NCI-H2081 (cell line): Measurements from ENCODE around the gene CALR3.
A peak's percentile ranks its signal among the peaks of the same experiment; 100 is the strongest.
"Not testable (repeated sequence)": the region's sequence is repeated elsewhere in the genome, so short reads cannot be mapped to it uniquely, and the experiment has no call there.

Source experiments
- DNase-seq, 2 experiments: peaks; one replicate each; lab custom pipeline; 2025; lab: John Stamatoyannopoulos, UW

CALR3 gene

DNA sequence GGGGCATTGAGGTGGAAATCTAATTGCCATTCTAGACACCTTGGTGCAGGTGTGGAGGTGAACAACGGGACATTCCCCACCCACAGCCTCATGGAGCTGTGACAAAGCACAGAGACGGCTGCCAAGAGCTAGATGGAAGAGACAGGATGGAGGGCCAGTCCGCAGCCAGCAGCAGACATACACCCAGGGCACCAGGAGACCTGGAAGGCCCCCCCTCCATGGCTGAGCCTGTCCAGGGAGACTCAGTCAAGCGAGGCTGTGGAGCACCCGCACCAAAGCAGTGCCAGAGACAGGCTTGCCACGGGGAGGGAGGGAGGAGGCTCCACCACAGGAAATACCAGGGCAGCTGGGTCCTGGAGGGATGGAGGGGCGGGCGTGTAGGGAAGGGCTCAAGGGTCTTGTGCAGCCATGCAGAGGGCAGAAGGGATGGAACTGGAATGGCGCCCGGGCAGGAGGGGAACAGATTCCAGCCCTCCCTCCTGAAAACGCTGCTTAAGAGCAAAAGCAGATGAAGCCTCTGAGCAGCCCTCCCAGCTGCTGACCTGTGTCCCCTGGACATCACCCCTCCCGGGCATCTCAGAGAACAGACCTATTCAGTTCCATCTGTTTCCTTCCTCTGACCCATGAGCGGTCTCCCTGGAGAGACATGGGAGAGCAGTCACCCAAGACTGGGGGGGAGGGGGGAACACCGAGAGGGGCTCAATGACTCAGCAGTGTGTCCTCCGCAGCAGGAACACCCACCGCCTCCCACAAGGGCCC, 38.6 kb downstream of the CALR3 start:
- peak in 1 of 2 experiments; percentile 20 for DNase-seq

DNA sequence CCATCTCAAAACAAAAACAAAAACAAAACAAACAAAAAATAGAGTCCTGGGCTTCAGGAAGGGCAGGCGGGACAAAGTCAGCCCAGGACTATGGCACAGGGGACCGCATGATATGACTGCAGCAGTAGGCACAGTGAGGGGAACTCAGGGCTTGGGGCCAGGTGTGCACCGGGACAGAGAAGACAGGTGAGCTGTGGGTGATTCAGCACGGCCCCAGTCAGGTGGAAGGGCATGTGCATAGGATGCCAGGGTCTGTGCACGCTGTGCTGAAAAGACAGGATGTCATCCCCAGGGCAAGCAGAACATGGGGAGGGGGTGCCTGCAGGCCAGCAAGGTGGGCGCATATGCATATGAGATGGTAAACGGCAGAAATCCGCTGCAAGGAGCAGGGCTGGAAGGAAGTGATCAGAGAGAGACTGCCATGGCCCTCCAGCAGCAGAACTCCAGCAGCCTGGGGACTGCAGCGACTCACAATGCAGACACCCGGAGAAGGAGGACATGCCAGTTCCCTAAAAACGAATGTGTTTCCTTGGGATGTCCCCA, 39.2 kb downstream of the CALR3 start:
- DNase-seq = peak in 1 of 2 experiments; percentile 1

DNA sequence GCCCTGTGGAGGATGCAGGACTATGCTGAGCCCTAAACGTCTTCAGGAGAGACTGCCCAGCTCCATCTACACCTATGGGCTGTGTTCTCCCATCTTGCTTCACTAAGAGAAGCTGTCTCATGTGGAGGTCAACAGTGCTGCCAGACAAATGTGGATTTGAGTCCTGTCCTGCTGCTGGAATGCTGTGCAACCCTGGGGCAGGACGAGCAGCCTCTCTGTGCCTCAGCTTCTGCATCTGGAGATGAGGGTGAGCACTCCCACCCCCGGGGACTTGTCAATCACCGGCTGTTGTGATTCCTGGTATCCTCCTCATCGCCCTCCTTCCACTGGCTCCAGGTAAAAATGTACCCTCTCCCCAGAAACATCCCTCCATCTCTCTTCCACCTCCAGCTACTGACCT, 40.5 kb downstream of the CALR3 start:
- DNase-seq = no peak

DNA sequence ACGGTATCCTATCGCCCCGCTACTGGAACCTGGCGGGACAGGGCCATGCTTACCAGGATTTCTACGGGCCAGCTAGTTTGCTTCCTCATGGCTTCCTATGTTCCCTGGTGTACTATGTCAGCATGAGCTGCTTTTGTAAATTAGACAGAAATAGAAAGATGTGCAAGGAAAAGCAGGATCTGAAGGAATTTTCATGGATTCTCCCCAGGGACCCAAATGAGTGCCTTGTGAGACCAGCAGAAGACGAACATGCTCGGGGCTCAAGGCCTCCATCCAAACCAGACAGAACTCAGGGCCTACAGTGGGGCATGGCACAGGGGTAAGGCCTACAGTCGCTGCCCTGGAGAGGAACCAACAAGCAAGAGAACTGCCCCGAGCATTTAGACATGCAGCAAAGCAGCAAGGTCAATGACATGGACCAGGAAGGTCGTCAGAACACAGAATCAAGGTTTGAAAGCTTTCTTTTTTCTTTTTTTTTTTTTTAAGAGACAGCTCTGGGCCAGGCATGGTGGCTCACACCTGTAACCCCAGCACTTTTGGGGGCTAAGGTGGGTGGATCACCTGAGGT, 41.5 kb downstream of the CALR3 start:
- DNase-seq = no peak

DNA sequence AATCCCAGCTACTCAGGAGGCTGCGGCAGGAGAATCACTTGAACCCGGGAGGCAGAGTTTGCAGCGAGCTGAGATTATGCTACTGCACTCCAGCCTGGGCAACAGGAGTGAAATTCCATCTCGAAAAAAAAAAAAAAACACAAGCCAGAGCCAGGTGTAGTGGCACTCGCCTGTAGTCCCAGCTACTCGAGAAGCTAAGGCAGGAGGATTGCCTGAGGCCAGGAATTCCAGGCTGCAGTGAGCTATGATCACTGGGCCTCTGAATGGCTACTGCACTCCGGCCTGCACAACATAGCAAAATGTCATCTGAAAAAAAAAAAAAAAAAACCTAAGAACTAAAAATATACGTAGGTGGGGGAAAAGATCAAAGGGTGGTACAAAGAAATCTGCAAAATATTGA, 43.6 kb downstream of the CALR3 start:
- no peak for DNase-seq

DNA sequence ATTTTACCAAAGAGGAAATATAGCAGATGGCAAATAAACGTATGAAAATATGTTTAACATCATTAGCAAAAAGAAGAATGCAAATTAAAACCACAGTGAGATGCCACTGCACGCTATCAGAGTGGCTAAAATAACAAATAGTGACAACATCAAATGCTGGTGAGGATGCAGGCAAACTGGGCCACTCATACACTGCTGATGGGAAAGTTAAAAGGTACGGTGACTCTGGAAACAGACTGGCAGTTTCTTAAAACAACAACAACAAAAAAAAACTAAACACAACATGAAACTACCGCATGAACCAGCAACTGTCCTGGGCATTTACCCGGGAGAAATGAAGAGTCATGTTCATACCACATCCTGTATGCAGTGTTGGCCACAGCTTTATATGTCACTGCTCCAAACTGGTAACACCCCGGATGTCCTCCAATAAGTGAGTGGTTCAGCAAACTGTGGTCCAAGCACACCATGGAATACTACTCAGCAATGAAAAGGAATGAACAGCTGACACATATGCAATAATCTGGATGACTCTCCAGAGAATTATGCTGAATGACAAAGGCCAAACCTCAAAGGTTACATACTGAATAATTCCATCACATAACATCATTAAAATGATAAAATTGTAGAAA, 46.5 kb downstream of the CALR3 start:
- no peak for DNase-seq

DNA sequence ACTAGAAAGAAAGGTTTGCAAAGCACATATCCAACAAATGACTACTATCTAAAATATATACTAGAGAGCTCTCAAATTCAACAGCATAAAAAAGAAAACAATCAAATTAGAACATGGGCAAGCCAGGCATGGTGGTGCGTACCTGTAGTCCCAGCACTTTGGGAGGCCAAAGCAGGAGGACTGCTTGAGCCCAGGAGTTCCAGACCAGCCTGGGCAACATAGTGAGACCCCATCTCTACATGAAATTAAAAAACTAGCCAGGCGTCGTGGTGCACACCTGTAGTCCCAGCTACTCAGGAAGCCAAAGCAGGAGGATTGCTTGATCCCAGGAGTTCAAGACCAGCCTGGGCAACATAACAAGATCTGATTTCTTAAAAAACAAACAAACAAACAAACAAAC, 47.1 kb downstream of the CALR3 start:
- DNase-seq = not testable (repeated sequence)

DNA sequence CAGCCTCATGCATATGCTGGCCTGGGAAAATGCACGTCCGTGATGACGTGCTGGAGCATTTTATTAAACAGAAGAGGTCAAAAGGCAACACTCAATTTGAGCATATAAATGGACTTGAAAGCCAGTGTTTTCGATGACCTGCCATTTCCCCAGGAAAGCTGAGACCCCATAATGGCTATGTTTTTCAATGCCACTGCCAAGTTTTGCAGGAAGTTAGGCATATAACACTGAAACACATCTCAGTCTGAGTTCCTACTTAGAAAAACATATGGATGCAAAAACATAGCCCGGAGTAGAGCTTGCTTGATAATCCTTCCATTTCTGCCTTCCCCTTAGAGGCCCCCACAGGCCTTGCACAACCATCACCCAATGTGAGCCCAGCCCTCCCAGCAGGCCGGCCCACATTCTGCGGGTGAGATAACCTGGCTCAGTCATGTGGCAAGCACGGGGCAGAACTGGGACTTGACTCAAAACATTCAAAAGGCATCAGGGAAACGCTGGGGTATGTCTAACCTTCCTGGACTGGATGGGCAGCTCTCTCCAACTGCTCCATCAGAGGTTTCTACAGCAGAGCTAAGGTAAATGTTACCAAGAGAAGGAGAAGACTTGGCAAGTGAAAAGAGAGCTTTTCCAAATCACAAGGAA, 49.1 kb downstream of the CALR3 start:
- DNase-seq = no peak

DNA sequence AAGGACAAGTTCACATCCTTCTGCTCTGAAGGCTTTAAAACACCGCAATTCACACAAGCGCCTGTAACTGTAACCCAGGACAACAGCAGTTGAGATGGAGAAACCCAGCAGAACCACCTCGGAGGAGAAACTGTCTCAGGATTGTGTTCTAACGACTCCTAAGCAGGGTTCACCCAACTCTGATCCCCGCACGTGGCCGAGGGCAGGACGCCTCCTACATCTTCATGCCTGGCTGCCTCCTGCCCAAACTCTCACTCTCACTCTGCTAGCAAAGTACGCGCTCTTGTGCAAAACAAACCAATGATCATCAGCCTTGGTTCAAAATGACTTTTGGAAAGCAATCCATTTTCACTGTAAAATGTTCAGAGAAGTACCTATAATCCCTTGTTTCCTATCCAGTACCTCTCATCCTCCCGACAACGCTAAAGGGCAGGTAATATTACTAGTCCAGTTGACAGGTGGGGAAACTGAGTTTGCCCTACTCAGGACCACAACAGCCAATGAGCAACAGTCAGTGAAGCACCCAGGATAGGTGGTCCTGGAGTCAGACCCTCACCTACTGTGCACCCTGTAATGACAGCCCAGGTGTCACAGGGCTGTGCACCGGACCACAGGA, 49.8 kb downstream of the CALR3 start:
- no peak for DNase-seq

DNA sequence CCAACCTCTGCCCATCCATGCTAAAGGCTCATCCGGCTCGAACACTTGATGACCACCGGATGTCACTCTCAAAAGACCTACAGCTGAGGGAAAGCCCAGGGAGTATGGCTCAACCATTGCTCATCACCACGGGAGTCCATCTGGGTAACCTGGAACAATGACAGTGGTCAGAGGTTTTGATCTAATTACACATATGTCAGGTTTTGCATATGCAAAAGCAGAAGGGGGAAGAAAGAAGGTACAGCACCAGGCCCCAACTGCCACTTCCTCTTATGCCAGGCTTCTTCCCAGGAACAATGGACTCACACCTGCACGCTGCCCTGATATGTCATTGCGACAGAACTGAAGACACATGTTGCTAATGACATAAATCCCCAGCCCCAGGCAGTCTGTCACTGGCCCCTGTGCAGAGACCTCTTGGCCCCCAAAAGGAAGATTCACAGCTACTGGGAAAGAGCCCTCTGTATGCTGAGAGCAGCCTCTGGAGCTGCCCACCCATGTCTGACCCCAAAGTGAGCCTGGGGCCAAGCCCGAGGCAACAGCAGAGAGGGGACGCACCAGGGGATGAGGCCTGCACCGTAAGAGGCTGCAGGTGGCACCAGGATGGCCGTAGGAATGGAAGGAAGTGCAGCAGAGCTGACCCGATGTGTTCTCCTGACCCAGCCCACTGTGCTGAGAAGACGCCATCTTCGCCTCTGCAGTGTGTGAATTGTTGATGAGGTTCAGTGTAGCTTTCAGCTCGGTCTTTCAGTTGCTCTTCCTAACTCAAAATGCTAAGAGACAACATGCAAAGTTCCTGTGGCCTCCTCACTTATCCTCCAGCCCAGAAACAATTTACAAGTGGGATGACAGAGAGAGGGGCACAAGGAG, 50.5 kb downstream of the CALR3 start:
- DNase-seq = peak; percentile 7 to 17

DNA sequence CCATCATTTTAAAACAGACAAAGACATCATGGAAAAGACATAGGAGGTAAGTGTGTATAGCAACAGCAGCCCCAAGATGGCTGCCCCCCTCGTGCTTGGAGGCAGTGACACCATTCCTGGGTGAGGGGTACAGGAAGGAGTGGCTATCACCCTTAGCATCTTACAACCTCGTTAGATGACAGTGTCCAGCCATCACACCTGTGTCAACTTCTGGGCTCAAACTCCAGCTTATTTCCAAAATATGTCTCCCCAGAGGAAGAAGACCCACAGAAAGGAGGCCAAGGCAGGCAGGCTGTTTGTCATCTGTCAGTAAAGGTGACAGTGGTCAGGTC, 51.7 kb downstream of the CALR3 start:
- no peak for DNase-seq

DNA sequence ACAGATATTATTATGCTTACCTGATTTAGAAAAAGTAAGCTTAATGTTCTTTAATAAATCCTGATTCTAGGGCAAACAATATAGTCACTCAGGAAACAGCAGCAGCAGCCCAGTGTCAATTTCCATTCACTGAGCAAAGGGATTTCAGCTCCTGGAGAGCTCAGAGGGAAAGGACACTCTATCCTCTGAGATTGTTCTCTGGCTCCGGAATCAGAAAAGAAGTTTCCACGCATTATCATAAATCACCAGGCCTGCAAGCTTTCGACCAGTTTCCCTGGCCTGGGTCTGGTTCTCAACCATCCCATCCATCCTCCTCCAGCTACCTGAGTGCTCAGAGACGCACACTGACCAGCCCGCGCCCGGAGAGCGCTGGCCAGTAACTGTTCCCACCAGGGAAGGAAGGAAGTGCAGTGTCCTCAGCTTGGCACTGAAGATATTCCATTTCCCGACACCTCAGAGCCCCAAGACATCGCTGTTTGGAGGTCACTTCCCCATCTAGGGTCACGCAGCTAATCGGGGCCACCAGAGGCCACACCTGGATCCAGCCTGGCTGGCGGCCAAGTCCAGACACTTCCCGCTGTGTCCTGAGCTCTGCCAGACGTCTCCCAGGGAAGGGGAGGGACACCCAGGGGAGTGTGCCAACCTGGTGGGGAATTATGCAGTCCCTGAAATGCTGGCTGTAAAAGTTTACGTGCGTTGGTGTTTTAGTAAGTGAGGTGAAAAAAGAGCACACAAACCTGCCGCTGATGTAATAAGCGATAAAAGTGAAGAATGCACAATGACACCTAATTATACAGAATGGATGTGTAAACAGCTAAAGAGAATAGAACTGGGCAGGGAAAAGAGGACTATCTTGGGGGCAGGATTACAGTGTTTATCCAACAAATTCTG, 53.3 kb downstream of the CALR3 start:
- DNase-seq = peak; percentile 86 to 95

DNA sequence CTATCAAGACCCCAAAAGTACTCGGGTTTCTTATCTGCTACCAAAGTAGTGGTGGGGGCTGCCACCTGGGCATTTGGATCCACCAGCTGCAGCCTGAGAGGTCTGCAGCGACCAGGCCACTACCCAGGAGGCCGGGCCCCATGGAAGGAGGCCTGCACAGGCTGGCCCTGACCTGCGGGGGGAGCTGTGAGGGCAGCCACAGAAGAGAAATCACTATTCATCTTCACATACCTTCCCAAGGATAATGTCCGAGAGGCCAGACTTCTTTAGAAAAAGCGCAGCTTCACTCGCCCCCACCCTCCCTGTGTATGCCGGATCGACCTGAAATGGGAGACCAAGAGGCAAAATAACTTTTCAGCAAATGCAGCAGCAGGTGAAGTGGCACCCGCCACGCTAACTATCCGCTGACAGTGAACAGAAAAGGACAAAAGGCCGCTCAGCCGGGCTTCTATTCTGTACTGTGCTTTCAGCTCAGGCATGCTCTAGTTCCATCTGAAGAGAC, 54.3 kb downstream of the CALR3 start:
- DNase-seq = peak; percentile 8 to 38

DNA sequence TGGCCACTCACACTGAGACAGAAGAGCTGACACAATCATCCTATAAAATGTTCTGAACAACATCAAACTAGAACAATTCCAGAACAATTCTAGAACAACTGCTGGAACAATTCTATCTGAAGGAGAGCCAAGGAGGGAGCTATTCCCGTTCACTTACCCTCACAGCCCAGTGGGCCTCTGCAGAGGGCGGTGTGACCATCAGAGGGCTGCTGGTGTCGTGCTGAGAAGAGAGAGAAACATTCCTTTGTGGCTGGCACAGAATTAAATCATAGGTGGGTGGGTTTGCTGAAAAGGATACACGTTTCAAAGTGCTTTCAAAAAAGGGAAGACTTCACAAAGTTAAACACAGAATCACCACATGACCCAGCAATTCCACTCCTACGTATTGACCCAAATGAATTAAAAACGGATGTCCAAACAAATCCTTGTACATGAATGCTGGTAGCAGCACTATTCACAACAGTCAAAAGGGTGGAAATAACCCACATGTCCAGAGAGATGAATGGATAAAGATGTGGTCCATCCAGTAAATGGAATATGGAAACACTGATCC, 59.1 kb downstream of the CALR3 start:
- no peak for DNase-seq

DNA sequence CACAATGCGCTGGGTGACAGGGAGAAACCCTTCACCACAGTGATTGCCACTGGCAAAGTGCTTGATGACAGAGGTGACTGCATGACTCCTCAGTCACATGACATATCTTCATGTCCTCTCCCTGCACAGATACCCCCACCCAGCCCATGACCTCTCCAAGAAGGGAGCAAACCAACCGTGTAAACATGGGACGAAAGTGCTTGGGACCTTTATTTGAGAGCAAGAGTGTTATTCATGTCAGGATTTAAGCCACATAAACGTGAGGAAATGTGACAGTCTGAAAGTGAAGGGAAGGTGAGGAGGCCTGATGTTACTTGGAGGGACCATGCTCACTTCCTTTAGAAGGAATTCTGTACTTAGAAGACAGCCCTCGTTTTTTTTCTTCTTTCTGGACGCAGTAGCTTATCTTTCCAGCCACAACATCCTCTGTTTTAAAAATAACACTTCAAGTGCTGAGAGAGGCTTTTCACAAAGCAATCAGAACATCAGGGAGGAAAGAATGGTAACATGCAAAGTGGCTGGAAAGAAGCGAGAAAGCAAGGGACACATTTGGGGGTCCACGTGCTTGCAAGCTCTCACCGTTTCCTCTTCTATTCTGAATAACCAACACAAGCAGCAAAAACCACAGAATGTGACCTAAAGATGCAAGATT, 59.8 kb downstream of the CALR3 start:
- no peak for DNase-seq

DNA sequence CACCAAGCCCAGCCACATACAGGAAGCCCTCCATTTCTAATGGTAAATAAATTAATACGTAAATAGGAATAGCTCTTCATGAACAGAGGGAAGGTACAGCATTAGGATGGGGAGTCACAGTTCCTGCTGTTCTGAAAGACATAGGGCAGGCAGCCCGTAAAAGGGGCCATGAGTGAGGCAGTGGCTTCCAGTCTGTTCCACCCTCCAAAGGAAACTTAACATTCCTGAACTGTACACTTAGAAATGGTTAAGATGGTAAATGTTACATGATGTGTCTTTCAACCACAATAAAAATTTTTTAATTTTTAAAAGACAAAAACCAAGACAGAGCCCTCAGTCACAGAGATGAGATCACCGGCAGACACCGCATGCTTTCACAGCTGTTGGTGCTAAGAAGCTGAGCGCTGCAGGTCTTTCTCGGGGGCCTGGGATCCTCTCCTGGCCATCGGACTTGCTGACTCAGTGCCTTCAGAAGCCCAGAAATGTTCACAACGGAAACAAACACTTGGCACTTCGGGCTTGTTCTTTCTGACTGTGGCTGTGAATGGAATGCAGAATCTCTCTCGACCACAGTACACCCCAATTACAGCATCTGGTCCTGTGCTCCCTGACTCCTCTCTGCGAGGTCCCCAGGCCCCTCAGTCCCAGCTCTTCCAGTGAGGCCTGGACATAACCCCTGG, 60.6 kb downstream of the CALR3 start:
- no peak for DNase-seq

DNA sequence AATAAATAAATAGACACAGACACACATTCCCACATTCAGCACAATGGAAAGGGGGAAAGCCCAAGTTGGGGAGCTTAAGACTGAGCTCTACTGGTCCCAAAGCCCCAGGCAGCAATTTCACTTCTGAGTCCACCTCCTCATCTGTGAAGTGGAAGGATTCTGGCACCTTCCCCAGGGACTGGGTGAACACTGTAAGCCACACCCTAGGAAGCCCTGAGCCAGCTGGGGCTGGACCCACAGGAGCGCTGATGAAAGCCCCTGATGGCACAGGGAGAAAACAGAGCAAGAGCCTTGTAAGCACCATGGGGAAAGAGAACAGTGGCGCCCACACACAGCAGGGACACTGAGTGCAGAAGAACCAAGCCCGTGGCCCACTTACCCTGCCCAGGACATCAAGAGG, 62.0 kb downstream of the CALR3 start:
- no peak for DNase-seq

DNA sequence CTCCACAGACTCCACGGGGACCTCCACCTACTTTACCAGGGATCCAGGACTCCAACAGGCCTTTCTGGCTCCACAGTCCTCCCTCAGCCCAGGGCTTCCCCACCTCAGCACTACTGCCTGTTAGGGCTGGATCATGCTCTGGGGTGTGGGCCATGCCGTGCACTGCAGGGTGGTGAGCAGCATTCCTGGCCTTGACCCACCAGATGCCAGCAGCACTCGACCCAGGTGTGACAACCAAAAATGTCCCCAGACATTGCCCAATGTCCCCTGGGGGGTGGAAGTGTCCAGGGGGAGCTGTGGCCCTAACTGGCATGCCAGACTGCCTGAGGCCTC, 66.2 kb downstream of the CALR3 start:
- DNase-seq = no peak
